GM19240 (cell line): ENCODE measurements around the gene GASK1B.

ENCODE experiments used
- DNase-seq: peaks from one replicate; pipeline ENCODE4 v3.0.0; 2011; ENCODE audit warnings: low spot score; ENCODE audit not compliant: insufficient read length

The GASK1B gene

DNA sequence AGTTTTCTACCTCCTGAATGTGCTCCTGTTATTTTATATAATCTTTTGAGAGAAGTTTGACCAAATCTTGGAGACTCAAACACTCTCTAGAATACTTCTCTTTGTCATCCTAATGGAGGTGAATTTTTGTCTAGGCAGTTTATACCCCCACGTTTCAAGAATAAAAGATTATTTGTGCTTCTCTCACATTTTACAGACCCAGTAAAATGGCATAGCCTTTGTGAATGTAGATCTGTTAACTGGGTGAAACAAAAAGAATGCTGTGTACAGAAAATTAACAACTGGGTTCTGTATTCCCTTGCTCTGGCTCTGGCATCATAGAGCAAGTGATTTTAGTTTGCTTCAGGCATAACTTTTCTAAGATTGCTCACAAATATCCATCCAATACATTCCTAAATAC is 26.1 kb downstream of the GASK1B start:
- no peak for DNase-seq

DNA sequence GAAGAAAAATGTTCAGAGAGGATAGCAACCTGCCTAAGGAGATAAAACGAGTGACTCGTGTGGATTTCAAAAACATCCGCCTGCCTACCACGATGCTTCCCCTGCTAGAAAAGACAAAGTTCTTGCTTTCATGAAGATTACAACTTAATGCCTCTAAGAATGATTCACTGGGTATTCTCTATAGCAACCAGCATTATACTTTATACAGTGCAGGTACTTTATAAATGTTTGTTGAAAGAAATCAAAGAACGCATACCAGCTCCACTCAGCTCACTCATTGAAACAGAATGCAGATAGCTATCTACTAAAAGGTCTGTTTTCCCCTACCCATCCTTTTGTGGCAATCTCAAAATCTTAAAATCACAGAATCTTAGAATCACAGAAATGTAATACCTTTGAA is 33.7 kb downstream of the GASK1B start:
- no peak for DNase-seq

DNA sequence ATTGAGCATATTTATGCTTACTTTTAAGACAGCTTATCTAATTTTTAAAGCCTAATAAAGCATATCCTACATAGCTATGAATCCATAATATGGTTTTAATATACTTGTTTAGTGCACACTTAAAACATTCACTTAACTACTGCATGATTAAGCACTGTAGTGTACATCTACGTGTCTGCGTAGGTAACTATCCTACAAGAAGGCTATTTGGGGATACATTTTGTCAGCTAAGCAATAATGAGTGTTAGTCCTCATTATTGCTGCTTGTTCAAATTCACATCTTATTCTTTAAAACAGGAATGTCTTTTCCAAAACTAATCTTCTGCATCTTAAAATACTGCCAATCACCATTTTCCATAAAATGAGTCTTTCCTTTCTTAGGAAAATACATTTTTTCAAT is 38.6 kb downstream of the GASK1B start:
- DNase-seq = no peak

DNA sequence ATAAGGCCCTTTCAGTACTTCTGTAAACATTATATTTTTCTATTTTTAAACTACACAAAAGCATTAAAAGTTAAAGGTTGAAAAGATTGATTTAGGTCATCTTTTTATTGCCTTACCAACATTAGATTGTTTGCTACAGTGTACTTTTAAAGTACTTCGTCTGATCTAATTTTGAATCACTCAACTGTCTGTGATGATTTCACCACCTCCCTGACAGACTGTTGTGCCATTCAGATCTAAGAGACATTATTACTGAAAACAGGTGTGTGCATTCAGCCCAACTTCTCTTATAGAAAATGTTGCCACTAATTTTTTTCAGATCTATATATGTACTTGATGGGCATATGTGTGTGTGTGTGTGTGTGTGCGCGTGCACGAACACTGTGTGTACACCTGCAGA is 39.3 kb downstream of the GASK1B start:
- no peak for DNase-seq

DNA sequence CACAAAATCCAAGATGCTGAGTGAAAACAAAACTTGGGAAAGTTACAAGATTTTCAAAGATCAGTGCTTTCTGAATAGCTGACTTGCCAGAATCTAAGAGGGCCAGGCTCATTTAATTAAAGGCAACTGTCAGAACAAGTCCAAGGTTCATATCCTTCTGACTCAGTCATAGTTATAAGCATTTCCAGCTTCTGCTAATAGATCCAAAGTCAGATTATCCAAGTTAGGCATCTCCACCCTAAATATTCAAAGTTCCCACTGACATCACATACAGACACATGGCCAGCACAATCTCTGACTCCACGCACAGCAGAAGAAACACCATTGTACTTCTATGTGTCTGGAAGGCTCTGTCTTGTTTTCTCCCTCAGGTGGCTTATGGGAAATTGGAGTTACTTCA is 41.8 kb downstream of the GASK1B start:
- no peak for DNase-seq

DNA sequence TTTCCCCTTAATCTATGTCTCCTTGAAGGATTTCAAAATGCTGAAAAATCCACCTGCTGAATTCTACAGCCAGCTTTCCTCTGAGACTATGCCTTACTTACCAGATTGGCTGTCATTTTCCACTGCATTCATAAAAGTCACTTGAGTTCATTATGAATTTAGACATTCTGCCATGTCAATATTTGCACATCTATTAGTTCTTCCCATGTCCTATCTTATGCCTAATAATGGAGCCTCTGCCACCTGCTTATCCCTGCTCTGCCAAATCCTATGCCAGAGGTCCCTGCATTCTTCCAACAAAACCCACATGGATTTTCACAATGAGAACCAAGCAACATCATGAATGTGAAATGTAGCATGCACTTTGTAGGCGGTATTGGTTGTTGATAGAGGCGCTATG is 42.6 kb downstream of the GASK1B start:
- no peak for DNase-seq

DNA sequence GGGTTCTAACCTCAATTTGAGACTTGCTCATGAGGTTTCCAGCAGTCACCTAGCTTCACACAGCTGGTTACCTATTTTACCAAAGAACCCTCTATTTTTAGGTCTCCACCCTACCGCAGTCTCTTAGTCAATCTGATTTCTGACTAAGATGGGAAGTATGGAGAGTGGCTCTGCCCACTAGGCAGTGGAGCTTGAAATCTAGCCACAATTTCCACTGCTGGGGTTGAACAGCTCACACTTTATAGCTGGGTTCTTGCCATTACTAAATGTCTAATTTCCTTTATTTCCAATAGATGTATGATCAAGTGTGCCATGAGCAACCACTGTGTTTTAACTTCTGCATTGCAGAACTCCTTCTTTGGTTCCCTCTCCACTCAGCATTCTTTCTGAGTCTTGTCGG is 43.1 kb downstream of the GASK1B start:
- DNase-seq = no peak

DNA sequence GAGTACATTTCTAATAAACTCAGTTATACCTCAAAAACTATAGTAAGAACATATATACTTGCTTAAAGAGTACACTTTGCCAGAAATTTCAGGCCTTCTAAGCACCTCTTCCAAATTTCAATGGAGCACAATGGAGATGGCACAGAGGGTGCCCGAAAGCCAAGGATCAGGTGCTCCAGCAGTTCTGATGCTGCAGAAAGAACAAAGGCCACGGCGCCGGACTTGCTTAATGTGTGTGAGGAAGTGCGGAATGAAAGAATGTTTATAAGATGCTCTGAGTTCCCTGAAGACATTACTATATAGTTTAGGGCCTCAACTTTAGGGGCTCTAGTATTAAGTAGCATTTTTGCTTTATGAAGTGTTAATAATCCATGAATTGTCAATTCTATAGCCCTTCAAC is 44.3 kb downstream of the GASK1B start:
- no peak for DNase-seq

DNA sequence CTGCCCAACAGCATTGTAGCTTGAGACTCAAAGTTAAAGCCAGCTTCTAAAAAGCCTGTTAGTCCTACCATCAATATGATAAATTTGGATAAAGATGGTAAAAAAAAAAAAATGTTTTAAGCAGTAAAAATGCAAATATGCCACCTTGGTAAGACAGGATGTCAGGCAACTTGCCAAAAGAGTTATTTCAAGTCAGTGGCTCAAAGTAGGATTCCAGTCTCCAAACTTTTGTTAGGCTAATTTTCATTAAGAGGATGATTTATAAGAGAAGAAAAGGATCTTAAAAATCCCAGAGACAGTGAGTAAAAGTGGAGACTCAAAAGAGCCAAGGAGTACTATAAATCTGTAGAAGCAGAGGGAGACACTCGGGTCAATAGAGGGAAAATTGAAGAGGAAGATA is 47.5 kb downstream of the GASK1B start:
- no peak for DNase-seq
